HT-29 (cell line): ENCODE results near the gene COMP. TPM values are rescaled to one million over a fixed set of nuclear protein-coding genes. Genes with fewer than 3 reads are reported as not detected.

Source experiments
- total RNA-seq: library from RNA; depleted of rRNA; stranded (reverse); fragments of >200 nt; shearing (Covaris generic); gene quantifications from 2 replicates; pipeline ENCODE4 v1.2.3, GENCODE V29; 2014; rRNA removed

COMP gene
- total RNA-seq, 1 experiment from 2014 or later = not detected

Other genes starting within 250 kb of the COMP start
- gene FKBP8, start 247.7 kb downstream of the COMP start, total RNA-seq = 257 and 277 TPM in 2 replicates
- gene KXD1, start 233.4 kb downstream of the COMP start, total RNA-seq = 109 and 126 TPM in 2 replicates
- gene UBA52, start 219.4 kb downstream of the COMP start, total RNA-seq = 660 TPM in 2 replicates
- 125 and 132 TPM in 2 replicates for gene REX1BD, start 202.5 kb downstream of the COMP start, total RNA-seq
- gene CRLF1, start 184.5 kb downstream of the COMP start, total RNA-seq = 0.16 TPM in 1 of 2 replicates, not detected in the other
- gene TMEM59L, start 178.4 kb downstream of the COMP start, total RNA-seq = 0.10 TPM in 1 of 2 replicates, not detected in the other
- gene KLHL26, start 154.3 kb downstream of the COMP start, total RNA-seq = 4.5 and 5.9 TPM in 2 replicates
- 4.1 and 4.7 TPM in 2 replicates for gene CRTC1, start 107.6 kb downstream of the COMP start, total RNA-seq
- gene UPF1, start 40.7 kb upstream of the COMP start, total RNA-seq = 73.7 and 79.5 TPM in 2 replicates
- not detected in 2 replicates for gene CERS1, start 104.9 kb upstream of the COMP start, total RNA-seq
- 290 and 317 TPM in 2 replicates for gene COPE, start 128.1 kb upstream of the COMP start, total RNA-seq
- gene DDX49, start 128.4 kb upstream of the COMP start, total RNA-seq = 69.4 and 81.8 TPM in 2 replicates
- gene HOMER3, start 149.9 kb upstream of the COMP start, total RNA-seq = 6.9 and 7.5 TPM in 2 replicates
- 35.7 and 37.7 TPM in 2 replicates for gene SUGP2, start 242.2 kb upstream of the COMP start, total RNA-seq
- 91.3 and 110 TPM in 2 replicates for gene ARMC6, start 242.3 kb upstream of the COMP start, total RNA-seq